Pancreas (tissue), 10 donors: ENCODE measurements around the gene SNX9. TPM values are rescaled to one million over a fixed set of nuclear protein-coding genes. Genes with fewer than 3 reads are reported as not detected.

ENCODE experiments used
- ATAC-seq, 4 donors: fragments of 200-7000 bp; cut with Tn5 transposase; one replicate each; pipeline versions ENCODE4 v1.8.0 to v1.9.1; 2020; ENCODE audit warnings: mild to moderate bottlenecking in 4 of 4, moderate library complexity in 4 of 4
- DNase-seq, 6 donors: peaks; one replicate each; pipeline ENCODE4 v3.0.0-alpha.2; 2020
- FAIRE-seq: peaks from 2 replicates; lab custom pipeline; 2012; peaks lifted over from hg19 to GRCh38; lab: Jason Lieb, UNC
- H3K27ac ChIP-seq, 4 donors: fragments of 200-600 bp; sonication (generic); 1 replicate in 3 of 4; 2 replicates in 1 of 4; pipeline versions ENCODE4 v1.5.0 to v1.8.0; 2020
- H3K27me3 ChIP-seq, 4 donors: fragments of 200-600 bp; one replicate each; pipeline ENCODE4 v1.8.0; 2021
- H3K36me3 ChIP-seq, 3 donors: fragments of 200-600 bp; sonication (generic) in 1 of 3; one replicate each; pipeline versions ENCODE4 v1.5.0 to v1.8.0; 2020 to 2021
- H3K4me1 ChIP-seq, 3 donors: fragments of 200-600 bp; one replicate each; pipeline ENCODE4 v1.8.0; 2021
- H3K4me3 ChIP-seq, 4 donors: fragments of 200-600 bp; sonication (generic) in 2 of 4; one replicate each; pipeline versions ENCODE4 v1.5.0 to v1.8.0; 2020 to 2021
- H3K9me3 ChIP-seq, 4 donors: fragments of 200-600 bp; one replicate each; pipeline ENCODE4 v1.8.0; 2021
- WGBS, 2 donors: extraction: QIAGEN DNeasy Blood & Tissue Kit; methylation state at CpG; one replicate each; pipeline ENCODE4 v1.1.7; 2013; 5-methylcytosine and 5-hydroxymethylcytosine counted together
- intact Hi-C, 3 donors: fragments of 100-400 bp; cut with DNase I; formaldehyde crosslinking; loops; one replicate each; pipeline versions ENCODE4 v1.11.1 to v1.14.2; 2022
- polyA plus RNA-seq, 2 donors: library from polyadenylated mRNA; stranded (reverse); fragments of 200-250 nt; gene quantifications; one replicate each; pipeline ENCODE4 v1.2.3, GENCODE V29; 2013
- total RNA-seq, 6 donors: library from RNA; stranded (reverse); fragmentation: NEBNext Ultra II Directional in 4 of 6; extraction: Animal tissue kit (Norgen Biotek cat#: 25700) in 4 of 6; gene quantifications; one replicate each; pipeline versions ENCODE4 v1.2.1 to v1.2.4, GENCODE V29; 2021 to 2023
- TF ChIP-seq, protein P1 (sequence below), 4 donors: fragments of 200-600 bp; sonication (generic) in 3 of 4; IDR thresholded peaks; one replicate each; pipeline versions ENCODE4 v1.5.0 to v1.8.0; 2021; ENCODE audit warnings: antibody characterized with exemption in 4 of 4
- donor health status: healthy with polysubstance abuse.
- donor health status: DM: no; HTN: no; CAD: no; lungs with moderate emphysema.
- donor health status: DM: no; HTN: no; CAD: no.
- donor health status: control.
- donor health status: control.
- donor health status: Bipolar disorder and iron deficiency.
- donor health status: DM: yes; HTN: yes; CAD: no.
- donor health status: DM: no; HTN: no; CAD: no.
- donor health status: DM: no; HTN: no; CAD: no.
- donor health status: DM: yes; HTN: yes; CAD: no.

Gene SNX9
- total and polyA plus RNA-seq, 8 donors, result 14.2 to 27.4 (median 16.2) TPM

DNA sequence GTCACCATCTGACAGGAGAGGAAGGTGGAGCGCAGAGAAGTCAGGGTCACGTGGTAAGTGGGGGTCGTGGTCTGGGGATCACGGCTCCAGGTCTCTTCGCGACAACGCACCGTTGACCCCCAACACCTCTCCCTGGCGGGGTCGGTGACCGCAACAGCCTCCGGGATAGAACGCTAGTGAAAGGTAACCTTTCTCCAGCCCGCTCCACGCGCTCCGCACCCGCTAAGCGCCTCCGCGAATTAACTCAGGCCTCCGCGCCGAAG is 158.0 kb downstream of the SNX9 start:
- Histone ChIP-seq H3K9me3 (no peaks in the 10 kb centered on the region), H3K4me3 (peak overlapping the region; percentile 81 to 98 (median 92)), H3K27ac (peak overlapping the region; percentile 20 to 84 (median 55)), H3K4me1 (peaks cover 15 to 24% (median 22%) of the 10 kb centered on the region in 3 donors), H3K36me3 (no peaks in the 10 kb centered on the region), H3K27me3 (no peaks in the 10 kb centered on the region)
- TF ChIP-seq, protein P1, sequence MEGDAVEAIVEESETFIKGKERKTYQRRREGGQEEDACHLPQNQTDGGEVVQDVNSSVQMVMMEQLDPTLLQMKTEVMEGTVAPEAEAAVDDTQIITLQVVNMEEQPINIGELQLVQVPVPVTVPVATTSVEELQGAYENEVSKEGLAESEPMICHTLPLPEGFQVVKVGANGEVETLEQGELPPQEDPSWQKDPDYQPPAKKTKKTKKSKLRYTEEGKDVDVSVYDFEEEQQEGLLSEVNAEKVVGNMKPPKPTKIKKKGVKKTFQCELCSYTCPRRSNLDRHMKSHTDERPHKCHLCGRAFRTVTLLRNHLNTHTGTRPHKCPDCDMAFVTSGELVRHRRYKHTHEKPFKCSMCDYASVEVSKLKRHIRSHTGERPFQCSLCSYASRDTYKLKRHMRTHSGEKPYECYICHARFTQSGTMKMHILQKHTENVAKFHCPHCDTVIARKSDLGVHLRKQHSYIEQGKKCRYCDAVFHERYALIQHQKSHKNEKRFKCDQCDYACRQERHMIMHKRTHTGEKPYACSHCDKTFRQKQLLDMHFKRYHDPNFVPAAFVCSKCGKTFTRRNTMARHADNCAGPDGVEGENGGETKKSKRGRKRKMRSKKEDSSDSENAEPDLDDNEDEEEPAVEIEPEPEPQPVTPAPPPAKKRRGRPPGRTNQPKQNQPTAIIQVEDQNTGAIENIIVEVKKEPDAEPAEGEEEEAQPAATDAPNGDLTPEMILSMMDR (IDR thresholded peaks at IDR 0.05), result no peak
- DNase-seq (peak in 2 of 6 donors; percentile 40 to 66), FAIRE-seq (no peak), ATAC-seq (no peak)
- intact Hi-C loops, result no loop called here
- WGBS, 2 donors, result 1 to 3% methylated on average over 23 to 24 of the region's 24 CpGs

DNA sequence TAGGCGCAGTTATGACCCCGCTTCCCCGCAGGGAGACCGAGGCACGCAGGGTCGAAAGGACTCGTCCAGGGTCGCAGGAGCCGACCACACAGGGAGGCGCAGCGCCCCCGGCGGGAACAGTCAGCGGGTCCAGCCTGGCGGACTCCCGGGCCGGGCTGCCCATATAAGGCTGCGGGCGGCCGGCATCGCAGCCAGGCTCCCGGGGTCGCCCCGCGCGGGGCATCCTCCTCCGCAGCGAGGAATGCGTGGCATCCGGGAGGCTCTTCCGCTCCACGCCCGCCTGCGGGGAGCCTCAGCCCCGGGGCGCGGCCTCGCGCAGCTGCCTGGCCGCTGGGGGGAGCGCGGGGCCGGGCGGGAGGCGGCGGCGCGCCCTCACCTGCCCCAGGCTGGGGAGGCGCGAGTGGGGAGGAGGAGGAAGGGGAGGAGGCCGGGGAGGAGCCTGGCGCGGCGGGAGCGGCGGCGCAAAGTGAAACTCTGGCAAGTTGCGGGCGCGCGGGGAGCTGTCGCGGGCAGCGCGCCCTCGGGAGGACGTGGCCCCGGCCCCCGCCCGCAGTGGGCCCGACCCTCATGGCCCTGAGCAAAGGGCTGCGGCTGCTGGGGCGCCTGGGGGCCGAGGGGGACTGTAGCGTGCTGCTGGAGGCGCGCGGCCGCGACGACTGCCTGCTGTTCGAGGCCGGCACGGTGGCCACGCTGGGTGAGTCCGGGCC is 158.5 kb downstream of the SNX9 start, which contains the start of gene SYNJ2:
TSS of gene SYNJ2 (plus strand) at position 469 of the 707 bp plus-strand sequence. CDS start at position 568, 99 bp downstream.
- 0 to 1% methylated on average over 43 to 86 of the region's 86 CpGs for WGBS, 2 donors
- TF ChIP-seq, protein P1 (IDR thresholded peaks at IDR 0.05), result peak; percentile 41 to 58 (median 47)
- ATAC-seq (peak; percentile 87 to 92 (median 88)), FAIRE-seq (no peak), DNase-seq (peak; percentile 82 to 93 (median 88))
- Histone ChIP-seq H3K27me3 (no peaks in the 10 kb centered on the region), H3K9me3 (no peaks in the 10 kb centered on the region), H3K4me3 (peak within 1 kb of the TSS; percentile 81 to 98 (median 92)), H3K27ac (peak within 1 kb of the TSS; percentile 68 to 84 (median 77)), H3K4me1 (peaks cover 19 to 27% (median 26%) of the 10 kb centered on the region in 3 donors), H3K36me3 (no peaks in the 10 kb centered on the region)
- intact Hi-C loops, result no loop called here

DNA sequence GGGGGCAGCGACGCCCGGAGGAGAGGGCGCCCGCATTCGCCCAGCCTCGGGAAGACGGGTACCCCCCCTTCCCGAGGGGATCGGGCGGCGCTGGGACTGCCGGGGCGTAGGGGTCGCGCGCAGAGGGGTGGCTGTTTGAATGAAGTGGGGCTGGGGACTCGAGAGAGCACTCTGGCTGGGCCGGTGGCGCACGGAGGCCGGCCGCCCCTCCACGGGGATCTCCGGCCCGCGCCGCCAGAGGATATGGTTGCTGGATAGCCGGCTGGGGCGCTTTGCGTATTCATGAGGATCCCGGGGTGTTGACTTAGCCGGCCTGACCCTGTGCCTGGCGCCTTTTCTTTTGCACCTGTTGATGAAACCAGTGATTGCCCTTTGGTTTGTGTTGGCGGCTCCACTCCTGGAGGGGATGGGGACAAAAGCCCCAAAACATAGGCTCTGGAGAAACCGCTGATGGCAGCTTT is 159.1 kb downstream of the SNX9 start:
- peaks cover 19 to 30% (median 26%) of the 10 kb centered on the region in 3 donors for H3K4me1 ChIP-seq
- TF ChIP-seq, protein P1 (IDR thresholded peaks at IDR 0.05), result no peak

DNA sequence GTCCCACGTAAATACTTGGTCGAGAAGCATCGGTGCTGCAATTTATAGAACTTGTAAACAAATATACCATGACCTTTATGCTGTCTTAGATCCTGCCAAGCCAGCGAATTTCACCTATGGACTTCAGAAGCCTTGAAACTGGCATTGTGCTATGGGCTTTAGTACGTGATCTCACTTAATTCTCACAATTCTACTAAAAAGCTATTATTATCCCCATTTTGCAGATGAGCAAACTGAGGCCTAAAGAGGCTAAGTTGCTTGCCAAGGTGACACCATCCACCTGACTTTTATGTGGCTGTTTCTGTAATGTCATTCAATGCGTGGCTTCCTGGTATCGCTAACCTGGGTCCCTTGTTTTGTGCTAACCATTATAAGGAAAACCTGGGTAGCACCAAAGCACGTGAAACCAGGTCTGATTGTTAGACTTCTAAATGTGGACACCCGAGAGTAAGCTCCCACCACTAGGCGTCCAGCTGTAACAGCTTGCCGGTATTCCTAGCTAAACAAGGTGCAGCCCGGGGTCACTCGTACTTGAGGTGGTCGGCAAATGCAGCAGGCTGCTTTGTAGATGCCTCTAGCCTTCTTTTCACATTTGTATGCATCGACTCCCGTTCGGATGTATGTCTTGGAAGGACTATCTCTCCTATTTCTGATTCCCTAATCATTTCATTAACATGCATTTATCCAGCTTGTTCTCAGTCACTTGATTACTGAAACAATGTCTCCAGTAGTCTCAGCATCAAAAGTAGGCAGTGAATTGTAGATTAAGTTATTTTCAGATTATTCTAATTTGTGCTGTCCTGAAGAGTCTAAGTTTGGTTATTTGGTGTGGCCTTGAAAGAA is 159.7 kb downstream of the SNX9 start:
- no peak for FAIRE-seq
- H3K4me3 ChIP-seq, result peak overlapping the region; percentile 81 to 98 (median 92)
- H3K9me3 ChIP-seq, result no peaks in the 10 kb centered on the region
- no peaks in the 10 kb centered on the region for H3K36me3 ChIP-seq
- H3K27ac ChIP-seq, result peak overlapping the region in 3 of 4 donors; percentile 77 to 84 (median 77)
- 20 to 22% methylated on average over 17 of the region's 17 CpGs for WGBS, 2 donors
- no peaks in the 10 kb centered on the region for H3K27me3 ChIP-seq
- TF ChIP-seq, protein P1 (IDR thresholded peaks at IDR 0.05), result peak in 1 of 4 donors; percentile 15
- intact Hi-C loops, result no loop called here
- H3K4me1 ChIP-seq, result peaks cover 19 to 30% (median 26%) of the 10 kb centered on the region in 3 donors
- peak in 1 of 6 donors; percentile 57 for DNase-seq
- peak in 2 of 4 donors; percentile 10 to 22 for ATAC-seq

More for the DNA sequence above, 159.1 kb downstream of the SNX9 start:
- Histone ChIP-seq H3K36me3 (no peaks in the 10 kb centered on the region), H3K4me3 (peak overlapping the region; percentile 81 to 98 (median 92)), H3K9me3 (no peaks in the 10 kb centered on the region), H3K27ac (peak overlapping the region; percentile 68 to 84 (median 77)), H3K27me3 (no peaks in the 10 kb centered on the region)
- 0 to 5% methylated on average over 10 to 36 of the region's 36 CpGs for WGBS, 2 donors
- intact Hi-C loops, result no loop called here
- no peak for FAIRE-seq
- peak in 5 of 6 donors; percentile 52 to 77 (median 59) for DNase-seq
- ATAC-seq, result peak; percentile 55 to 62 (median 60)
